GM23338 (cell line): ENCODE results near the gene PRMT3. TPM values are rescaled to one million over a fixed set of nuclear protein-coding genes. Genes with fewer than 3 reads are reported as not detected.

Experiments
- ATAC-seq: fragments of 200-7000 bp; cut with Tn5 transposase; 3 replicates; pipeline ENCODE4 v1.9.1; 2020
- DNase-seq: peaks from one replicate; pipeline ENCODE4 v3.0.0-alpha.2; 2015; ENCODE audit warnings: low spot score
- H2AFZ ChIP-seq: fragments of 200-600 bp; sonication (generic); 2 replicates; pipeline ENCODE4 v1.8.0; 2016; ENCODE audit warnings: antibody characterized with exemption, mild to moderate bottlenecking, moderate library complexity
- H3F3A ChIP-seq: fragments of 200-600 bp; sonication (generic); replicated peaks from 2 replicates; pipeline ENCODE4 v1.8.0; 2017; ENCODE audit warnings: antibody characterized with exemption, mixed run types, low read depth
- H3K27ac ChIP-seq: fragments of 200-600 bp; sonication (generic); 2 replicates; pipeline ENCODE4 v1.6.1; 2016; ENCODE audit warnings: low read depth
- H3K27me3 ChIP-seq: fragments of 200-600 bp; sonication (generic); 2 replicates; pipeline ENCODE4 v1.8.0; 2016; ENCODE audit warnings: mild to moderate bottlenecking, mixed run types, moderate library complexity; ENCODE audit not compliant: insufficient read depth
- H3K36me3 ChIP-seq: fragments of 200-600 bp; sonication (generic); 2 replicates; pipeline ENCODE4 v1.8.0; 2016; ENCODE audit warnings: mild to moderate bottlenecking; ENCODE audit not compliant: insufficient read depth
- H3K4me1 ChIP-seq: fragments of 200-600 bp; sonication (generic); 2 replicates; pipeline ENCODE4 v1.8.0; 2016; ENCODE audit warnings: mild to moderate bottlenecking, moderate library complexity; ENCODE audit not compliant: insufficient read depth
- H3K4me2 ChIP-seq: fragments of 200-600 bp; sonication (generic); 2 replicates; pipeline ENCODE4 v1.7.1; 2017; ENCODE audit warnings: mixed run types
- H3K4me3 ChIP-seq: fragments of 200-600 bp; sonication (generic); 2 replicates; pipeline ENCODE4 v1.6.1; 2016; ENCODE audit warnings: mixed run types
- H3K79me2 ChIP-seq: fragments of 200-600 bp; sonication (generic); replicated peaks from 2 replicates; pipeline ENCODE4 v1.8.0; 2017; ENCODE audit warnings: mild to moderate bottlenecking; ENCODE audit not compliant: insufficient read depth
- H3K9me2 ChIP-seq: fragments of 200-600 bp; sonication (generic); 2 replicates; pipeline ENCODE4 v1.8.0; 2017; ENCODE audit not compliant: insufficient read depth
- H4K20me1 ChIP-seq: fragments of 200-600 bp; sonication (generic); replicated peaks from 2 replicates; pipeline ENCODE4 v1.8.0; 2017; ENCODE audit warnings: mild to moderate bottlenecking; ENCODE audit not compliant: insufficient read depth
- H3K27ac Mint-ChIP-seq: 2 replicates; pipeline ENCODE4 v1.8.0; 2020; ENCODE audit warnings: inconsistent platforms, mild to moderate bottlenecking, moderate library complexity, mixed read lengths
- H3K27me3 Mint-ChIP-seq: 3 replicates; pipeline ENCODE4 v1.8.0; 2022; ENCODE audit warnings: low read depth, mild to moderate bottlenecking, moderate library complexity, mixed read lengths, inconsistent platforms; ENCODE audit not compliant: insufficient read depth, poor library complexity
- H3K36me3 Mint-ChIP-seq: 3 replicates; pipeline ENCODE4 v1.8.0; 2021; ENCODE audit warnings: low read depth, mild to moderate bottlenecking, inconsistent platforms, moderate library complexity, mixed read lengths
- H3K4me1 Mint-ChIP-seq: 3 replicates; pipeline ENCODE4 v1.8.0; 2020; ENCODE audit warnings: mild to moderate bottlenecking, inconsistent platforms, mixed read lengths
- H3K4me3 Mint-ChIP-seq: 3 replicates; pipeline ENCODE4 v1.8.0; 2021; ENCODE audit warnings: moderate library complexity, mild to moderate bottlenecking, inconsistent platforms, mixed read lengths
- H3K9me3 Mint-ChIP-seq: 3 replicates; pipeline ENCODE4 v1.8.0; 2020; ENCODE audit warnings: moderate library complexity, mild to moderate bottlenecking, inconsistent platforms, mixed read lengths
- CREB1 ChIP-seq: fragments of 250-450 bp; sonication (Bioruptor Pico); IDR thresholded peaks from 2 replicates; pipeline ENCODE4 v1.5.0; 2020; ENCODE audit warnings: low read depth, mild to moderate bottlenecking, moderate library complexity
- EZH2 ChIP-seq: fragments of 200-600 bp; sonication (generic); IDR thresholded peaks from one replicate; pipeline ENCODE4 v1.8.0; 2017; ENCODE audit warnings: antibody characterized with exemption, mild to moderate bottlenecking, low read depth; ENCODE audit not compliant: unreplicated experiment
- EZH2phosphoT487 ChIP-seq: fragments of 200-600 bp; sonication (generic); IDR thresholded peaks from one replicate; pipeline ENCODE4 v1.8.1; 2018; ENCODE audit warnings: antibody characterized with exemption; ENCODE audit not compliant: unreplicated experiment
- JUNB ChIP-seq: IDR thresholded peaks from one replicate; pipeline ENCODE4 v1.6.1; 2016; ENCODE audit warnings: antibody characterized with exemption; ENCODE audit not compliant: unreplicated experiment
- NANOG ChIP-seq: IDR thresholded peaks from 2 replicates; pipeline ENCODE4 v1.6.1; 2016; ENCODE audit warnings: antibody characterized with exemption, borderline replicate concordance
- POLR2AphosphoS5 ChIP-seq: IDR thresholded peaks from 2 replicates; pipeline ENCODE4 v1.6.1; 2016; ENCODE audit warnings: antibody characterized with exemption, low read depth
- STAT1 ChIP-seq: IDR thresholded peaks from one replicate; pipeline ENCODE4 v1.6.1; 2016; ENCODE audit warnings: antibody characterized with exemption; ENCODE audit not compliant: unreplicated experiment
- ZNF114 ChIP-seq: fragments of 250-450 bp; sonication (Bioruptor Pico); IDR thresholded peaks from 2 replicates; pipeline ENCODE4 v1.5.0; 2020; ENCODE audit warnings: mild to moderate bottlenecking, moderate library complexity
- ZNF331 ChIP-seq: fragments of 250-450 bp; sonication (Bioruptor Pico); IDR thresholded peaks from 2 replicates; pipeline ENCODE4 v1.5.0; 2020; ENCODE audit warnings: low read depth, mild to moderate bottlenecking, moderate library complexity
- ZNF462 ChIP-seq: fragments of 250-450 bp; sonication (Bioruptor Pico); IDR thresholded peaks from 2 replicates; pipeline ENCODE4 v1.5.0; 2020; ENCODE audit warnings: mild to moderate bottlenecking, moderate library complexity
- polyA plus RNA-seq: library from polyadenylated mRNA; unstranded; fragments of >200 nt; fragmentation: Nextera tagmentation; extraction: Ambion mirVana; gene quantifications from 2 replicates; pipeline ENCODE4 v1.2.1, GENCODE V29; 2016
- total RNA-seq: library from RNA; depleted of rRNA; stranded (reverse); fragments of >200 nt; shearing (Covaris generic); gene quantifications from 2 replicates; pipeline ENCODE4 v1.2.3, GENCODE V29; 2014
- TF ChIP-seq, protein P1 (sequence below): IDR thresholded peaks from 2 replicates; pipeline ENCODE4 v1.6.1; 2016; ENCODE audit warnings: antibody characterized with exemption
- TF ChIP-seq, protein P2 (sequence below): IDR thresholded peaks from one replicate; pipeline ENCODE4 v1.6.1; 2018; ENCODE audit warnings: antibody characterized with exemption; ENCODE audit not compliant: unreplicated experiment
- TF ChIP-seq, protein P3 (sequence below), 2 experiments: fragments of 200-600 bp in 1 of 2; sonication (generic) in 1 of 2; conservative IDR thresholded peaks; 2 replicates each; pipeline versions ENCODE4 v1.5.1 to v1.6.1; 2016 to 2017; ENCODE audit warnings: antibody characterized with exemption in 2 of 2, low read depth in 2 of 2, mild to moderate bottlenecking in 2 of 2, moderate library complexity in 1 of 2

Gene PRMT3
- total and polyA plus RNA-seq, 2 experiments from 2014 or later: 19.0 to 35.0 TPM

GRCh38 chr11:20547411-20547810 lies 159.9 kb downstream of the PRMT3 start:
- DNase-seq (no peak), ATAC-seq (no peak)
- H3K79me2 ChIP-seq: no peaks in the 10 kb centered on the region
- H3F3A ChIP-seq: no peaks in the 10 kb centered on the region
- Mint-ChIP-seq H3K27ac (no peak overlapping the region), H3K36me3 (no peaks in the 10 kb centered on the region), H3K9me3 (no peaks in the 10 kb centered on the region), H3K4me3 (no peak overlapping the region), H3K4me1 (peaks cover 18% of the 10 kb centered on the region), H3K27me3 (peaks cover 4% of the 10 kb centered on the region)
- no peak overlapping the region for H3K27ac ChIP-seq
- no peaks in the 10 kb centered on the region for H3K27me3 ChIP-seq
- H3K4me2 ChIP-seq: no peak overlapping the region
- no peak overlapping the region for H3K4me3 ChIP-seq
- no peak overlapping the region for H2AFZ ChIP-seq
- TF ChIP-seq, protein P1, sequence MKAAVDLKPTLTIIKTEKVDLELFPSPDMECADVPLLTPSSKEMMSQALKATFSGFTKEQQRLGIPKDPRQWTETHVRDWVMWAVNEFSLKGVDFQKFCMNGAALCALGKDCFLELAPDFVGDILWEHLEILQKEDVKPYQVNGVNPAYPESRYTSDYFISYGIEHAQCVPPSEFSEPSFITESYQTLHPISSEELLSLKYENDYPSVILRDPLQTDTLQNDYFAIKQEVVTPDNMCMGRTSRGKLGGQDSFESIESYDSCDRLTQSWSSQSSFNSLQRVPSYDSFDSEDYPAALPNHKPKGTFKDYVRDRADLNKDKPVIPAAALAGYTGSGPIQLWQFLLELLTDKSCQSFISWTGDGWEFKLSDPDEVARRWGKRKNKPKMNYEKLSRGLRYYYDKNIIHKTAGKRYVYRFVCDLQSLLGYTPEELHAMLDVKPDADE: no peak
- TF ChIP-seq, protein P2, sequence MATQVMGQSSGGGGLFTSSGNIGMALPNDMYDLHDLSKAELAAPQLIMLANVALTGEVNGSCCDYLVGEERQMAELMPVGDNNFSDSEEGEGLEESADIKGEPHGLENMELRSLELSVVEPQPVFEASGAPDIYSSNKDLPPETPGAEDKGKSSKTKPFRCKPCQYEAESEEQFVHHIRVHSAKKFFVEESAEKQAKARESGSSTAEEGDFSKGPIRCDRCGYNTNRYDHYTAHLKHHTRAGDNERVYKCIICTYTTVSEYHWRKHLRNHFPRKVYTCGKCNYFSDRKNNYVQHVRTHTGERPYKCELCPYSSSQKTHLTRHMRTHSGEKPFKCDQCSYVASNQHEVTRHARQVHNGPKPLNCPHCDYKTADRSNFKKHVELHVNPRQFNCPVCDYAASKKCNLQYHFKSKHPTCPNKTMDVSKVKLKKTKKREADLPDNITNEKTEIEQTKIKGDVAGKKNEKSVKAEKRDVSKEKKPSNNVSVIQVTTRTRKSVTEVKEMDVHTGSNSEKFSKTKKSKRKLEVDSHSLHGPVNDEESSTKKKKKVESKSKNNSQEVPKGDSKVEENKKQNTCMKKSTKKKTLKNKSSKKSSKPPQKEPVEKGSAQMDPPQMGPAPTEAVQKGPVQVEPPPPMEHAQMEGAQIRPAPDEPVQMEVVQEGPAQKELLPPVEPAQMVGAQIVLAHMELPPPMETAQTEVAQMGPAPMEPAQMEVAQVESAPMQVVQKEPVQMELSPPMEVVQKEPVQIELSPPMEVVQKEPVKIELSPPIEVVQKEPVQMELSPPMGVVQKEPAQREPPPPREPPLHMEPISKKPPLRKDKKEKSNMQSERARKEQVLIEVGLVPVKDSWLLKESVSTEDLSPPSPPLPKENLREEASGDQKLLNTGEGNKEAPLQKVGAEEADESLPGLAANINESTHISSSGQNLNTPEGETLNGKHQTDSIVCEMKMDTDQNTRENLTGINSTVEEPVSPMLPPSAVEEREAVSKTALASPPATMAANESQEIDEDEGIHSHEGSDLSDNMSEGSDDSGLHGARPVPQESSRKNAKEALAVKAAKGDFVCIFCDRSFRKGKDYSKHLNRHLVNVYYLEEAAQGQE: no peak
- TF ChIP-seq, protein P3, sequence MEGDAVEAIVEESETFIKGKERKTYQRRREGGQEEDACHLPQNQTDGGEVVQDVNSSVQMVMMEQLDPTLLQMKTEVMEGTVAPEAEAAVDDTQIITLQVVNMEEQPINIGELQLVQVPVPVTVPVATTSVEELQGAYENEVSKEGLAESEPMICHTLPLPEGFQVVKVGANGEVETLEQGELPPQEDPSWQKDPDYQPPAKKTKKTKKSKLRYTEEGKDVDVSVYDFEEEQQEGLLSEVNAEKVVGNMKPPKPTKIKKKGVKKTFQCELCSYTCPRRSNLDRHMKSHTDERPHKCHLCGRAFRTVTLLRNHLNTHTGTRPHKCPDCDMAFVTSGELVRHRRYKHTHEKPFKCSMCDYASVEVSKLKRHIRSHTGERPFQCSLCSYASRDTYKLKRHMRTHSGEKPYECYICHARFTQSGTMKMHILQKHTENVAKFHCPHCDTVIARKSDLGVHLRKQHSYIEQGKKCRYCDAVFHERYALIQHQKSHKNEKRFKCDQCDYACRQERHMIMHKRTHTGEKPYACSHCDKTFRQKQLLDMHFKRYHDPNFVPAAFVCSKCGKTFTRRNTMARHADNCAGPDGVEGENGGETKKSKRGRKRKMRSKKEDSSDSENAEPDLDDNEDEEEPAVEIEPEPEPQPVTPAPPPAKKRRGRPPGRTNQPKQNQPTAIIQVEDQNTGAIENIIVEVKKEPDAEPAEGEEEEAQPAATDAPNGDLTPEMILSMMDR (conservative IDR thresholded peaks at IDR 0.05; ENCODE audit: low read depth in 2 of 2): no peak
- TF ChIP-seq ZNF462 (CRISPR knock-in tag): no peak
- TF ChIP-seq NANOG: no peak
- no peak for TF ChIP-seq EZH2phosphoT487
- TF ChIP-seq POLR2AphosphoS5: no peak
- TF ChIP-seq JUNB: no peak
- TF ChIP-seq ZNF114 (CRISPR knock-in tag): no peak
- no peak for TF ChIP-seq ZNF331 (CRISPR knock-in tag)
- no peak for TF ChIP-seq EZH2
- TF ChIP-seq CREB1 (CRISPR knock-in tag): no peak
- TF ChIP-seq STAT1: no peak
- H3K4me1 ChIP-seq: peaks cover 6% of the 10 kb centered on the region; the same call in 1 of the 2 replicates
- H3K9me2 ChIP-seq: no peaks in the 10 kb centered on the region
- H4K20me1 ChIP-seq: no peaks in the 10 kb centered on the region
- H3K36me3 ChIP-seq: no peaks in the 10 kb centered on the region
